ENCODE results near the gene PRDX3. TPM values are rescaled to one million over a fixed set of nuclear protein-coding genes. Genes with fewer than 3 reads are reported as not detected.
"Not testable (repeated sequence)": the region's sequence is repeated elsewhere in the genome, so short reads cannot be mapped to it uniquely, and the experiment has no call there.

Gene PRDX3
- total RNA-seq, 1 donor from 2014 or later = 110 TPM

DNA sequence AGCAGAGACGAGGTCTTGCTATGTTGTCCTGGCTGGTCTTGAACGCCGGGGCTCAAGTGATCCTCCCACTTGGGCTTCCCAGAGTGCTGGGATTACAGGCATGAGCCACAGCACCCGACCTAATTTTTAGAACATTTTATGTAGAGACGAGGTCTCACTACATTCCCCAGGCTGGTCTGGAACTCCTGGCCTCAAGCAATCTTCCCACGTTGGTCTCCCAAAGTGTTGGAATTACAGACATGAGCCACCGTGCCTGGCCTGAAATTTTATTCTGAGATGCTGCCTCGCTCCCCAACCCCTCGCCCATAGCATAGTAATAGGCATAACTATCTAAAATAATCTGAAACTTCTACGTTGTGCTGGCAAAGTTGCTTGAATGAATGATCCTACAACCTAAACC is 35.0 kb downstream of the PRDX3 start:
- TF ChIP-seq, protein P1, sequence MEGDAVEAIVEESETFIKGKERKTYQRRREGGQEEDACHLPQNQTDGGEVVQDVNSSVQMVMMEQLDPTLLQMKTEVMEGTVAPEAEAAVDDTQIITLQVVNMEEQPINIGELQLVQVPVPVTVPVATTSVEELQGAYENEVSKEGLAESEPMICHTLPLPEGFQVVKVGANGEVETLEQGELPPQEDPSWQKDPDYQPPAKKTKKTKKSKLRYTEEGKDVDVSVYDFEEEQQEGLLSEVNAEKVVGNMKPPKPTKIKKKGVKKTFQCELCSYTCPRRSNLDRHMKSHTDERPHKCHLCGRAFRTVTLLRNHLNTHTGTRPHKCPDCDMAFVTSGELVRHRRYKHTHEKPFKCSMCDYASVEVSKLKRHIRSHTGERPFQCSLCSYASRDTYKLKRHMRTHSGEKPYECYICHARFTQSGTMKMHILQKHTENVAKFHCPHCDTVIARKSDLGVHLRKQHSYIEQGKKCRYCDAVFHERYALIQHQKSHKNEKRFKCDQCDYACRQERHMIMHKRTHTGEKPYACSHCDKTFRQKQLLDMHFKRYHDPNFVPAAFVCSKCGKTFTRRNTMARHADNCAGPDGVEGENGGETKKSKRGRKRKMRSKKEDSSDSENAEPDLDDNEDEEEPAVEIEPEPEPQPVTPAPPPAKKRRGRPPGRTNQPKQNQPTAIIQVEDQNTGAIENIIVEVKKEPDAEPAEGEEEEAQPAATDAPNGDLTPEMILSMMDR (IDR thresholded peaks at IDR 0.05; ENCODE audit: insufficient read depth, low read length, severe bottlenecking) = no peak
- no peaks in the 10 kb centered on the region for H3K27me3 ChIP-seq (ENCODE audit: control insufficient read depth, insufficient read depth, low read length)
- FAIRE-seq (no peak), DNase-seq (ENCODE audit: low read depth) (no peak)
- peaks cover 7% of the 10 kb centered on the region for H3K36me3 ChIP-seq (ENCODE audit: control insufficient read depth, insufficient read depth, low read length)
- H3K4me3 ChIP-seq (ENCODE audit: low read depth, low read length) = no peak overlapping the region

DNA sequence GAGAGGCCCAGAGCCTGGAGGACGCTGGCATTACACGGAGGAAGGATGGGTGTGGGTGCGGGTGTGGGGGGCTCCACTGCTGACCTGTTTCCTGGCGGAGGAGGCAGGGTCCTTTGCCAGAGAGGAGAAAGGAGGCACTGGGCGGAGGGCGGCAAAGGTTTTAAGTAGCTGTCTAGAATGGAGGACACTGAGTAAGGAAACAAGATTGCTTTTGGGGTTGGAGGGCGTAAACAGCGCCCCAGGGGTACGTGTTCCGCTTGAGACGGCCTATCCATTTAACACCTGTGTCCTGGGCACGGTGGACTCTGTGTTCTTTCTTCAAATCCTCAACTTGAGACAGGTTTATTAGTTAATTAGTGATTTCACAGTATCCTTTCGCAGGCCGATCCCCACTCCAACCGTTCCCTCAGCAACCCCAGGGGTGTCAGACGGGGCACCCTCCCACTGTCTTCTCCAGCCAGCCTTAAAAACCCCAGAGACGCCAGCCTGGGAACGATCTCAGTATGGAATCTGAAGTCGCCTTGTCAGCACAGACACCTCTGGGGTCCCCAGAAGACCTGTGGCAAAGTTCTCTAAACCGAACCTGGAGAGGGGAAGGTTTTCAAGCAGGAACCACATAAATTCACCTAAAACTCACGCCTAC is 37.9 kb downstream of the PRDX3 start:
- FAIRE-seq = no peak

DNA sequence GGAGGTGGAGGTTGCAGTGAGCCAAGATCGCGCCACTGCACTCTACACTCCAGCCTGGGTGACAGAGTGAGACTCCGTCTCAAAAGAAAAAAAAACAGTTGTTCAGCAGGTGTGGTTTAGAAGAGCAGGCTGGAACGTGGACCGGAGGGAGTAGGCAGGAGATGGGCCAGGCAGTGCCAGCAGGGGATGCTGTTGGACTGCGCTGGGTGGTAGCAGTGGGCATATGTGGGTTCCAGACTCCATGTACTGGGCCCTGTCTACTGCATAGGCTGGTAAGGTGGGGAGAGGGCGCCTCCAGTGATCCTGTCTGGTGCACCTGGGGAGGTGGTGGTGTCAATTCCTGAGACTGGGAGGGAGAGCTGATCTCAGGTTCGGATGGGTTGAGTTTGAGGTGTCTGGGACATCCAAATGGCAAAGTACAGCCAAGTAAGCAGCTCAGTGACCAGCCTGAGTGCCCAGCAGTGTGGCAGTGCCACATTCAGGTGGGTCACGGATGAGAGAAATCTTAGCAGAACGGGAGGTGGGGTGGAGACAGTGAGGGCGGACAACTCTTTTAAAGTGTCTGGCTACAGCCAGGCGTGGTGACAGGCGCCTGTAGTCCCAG is 39.0 kb downstream of the PRDX3 start:
- no peaks in the 10 kb centered on the region for H3K27me3 ChIP-seq (ENCODE audit: control insufficient read depth, insufficient read depth, low read length)
- no peak overlapping the region for H3K4me3 ChIP-seq (ENCODE audit: low read depth, low read length)
- DNase-seq (ENCODE audit: low read depth) (peak; percentile 41), FAIRE-seq (no peak)
- peaks cover 2% of the 10 kb centered on the region for H3K36me3 ChIP-seq (ENCODE audit: control insufficient read depth, insufficient read depth, low read length)
- TF ChIP-seq, protein P1 (IDR thresholded peaks at IDR 0.05; ENCODE audit: insufficient read depth, low read length, severe bottlenecking) = peak; percentile 79

More for the DNA sequence above, 37.9 kb downstream of the PRDX3 start:
- TF ChIP-seq, protein P1 (IDR thresholded peaks at IDR 0.05; ENCODE audit: insufficient read depth, low read length, severe bottlenecking) = no peak
- Histone ChIP-seq H3K36me3 (ENCODE audit: control insufficient read depth, insufficient read depth, low read length) (peaks cover 2% of the 10 kb centered on the region), H3K27me3 (ENCODE audit: control insufficient read depth, insufficient read depth, low read length) (no peaks in the 10 kb centered on the region), H3K4me3 (ENCODE audit: low read depth, low read length) (no peak overlapping the region)
- DNase-seq (ENCODE audit: low read depth) = no peak

DNA sequence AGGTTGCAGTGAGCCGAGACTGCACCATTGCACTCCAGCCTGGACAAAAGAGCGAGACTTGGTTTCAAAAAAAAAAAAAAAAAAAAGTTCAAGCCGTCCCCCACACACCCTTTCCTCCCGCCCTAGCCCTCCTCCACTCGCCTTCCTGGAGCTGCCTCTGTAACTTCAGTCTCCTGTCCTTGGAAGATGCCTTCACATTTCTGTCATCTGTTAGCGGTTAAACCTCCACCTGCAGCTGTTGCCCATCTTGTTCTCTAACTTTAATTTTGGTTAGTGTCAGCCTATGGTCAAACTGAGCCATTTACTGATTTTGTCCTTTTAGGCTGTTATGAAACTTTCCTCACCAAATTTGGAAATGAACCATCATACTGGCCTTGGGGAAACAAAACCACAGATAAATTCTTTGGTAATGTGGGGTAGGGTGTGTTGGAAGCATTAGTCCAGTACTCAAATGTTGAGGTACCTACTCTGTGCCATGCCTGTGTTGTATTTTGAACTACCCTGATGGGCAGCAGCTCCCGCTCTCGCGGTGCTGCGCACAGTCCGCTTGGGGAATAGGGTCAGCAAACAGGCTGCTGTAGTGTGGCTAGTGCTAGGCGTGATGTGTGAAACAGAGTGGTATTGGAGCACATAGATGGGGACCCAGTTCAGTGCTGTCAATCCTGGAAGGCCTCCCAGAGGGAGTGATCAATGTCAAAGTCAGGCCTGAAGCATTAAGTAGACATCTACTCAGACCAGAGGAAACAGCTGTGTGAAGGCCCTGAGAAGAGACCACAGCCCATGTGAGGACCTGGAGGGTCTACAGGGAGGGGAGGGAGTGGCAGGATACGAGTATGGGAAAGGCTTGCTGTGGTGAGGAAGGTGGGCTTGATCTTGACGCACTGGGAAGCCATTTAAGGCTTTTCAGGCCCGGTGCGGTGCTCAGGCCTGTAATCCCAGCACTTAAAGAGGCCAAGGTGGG is 40.0 kb downstream of the PRDX3 start:
- DNase-seq (ENCODE audit: low read depth) = no peak
- H3K27me3 ChIP-seq (ENCODE audit: control insufficient read depth, insufficient read depth, low read length) = no peaks in the 10 kb centered on the region
- peaks cover 4% of the 10 kb centered on the region for H3K36me3 ChIP-seq (ENCODE audit: control insufficient read depth, insufficient read depth, low read length)
- FAIRE-seq = no peak
- no peak overlapping the region for H3K4me3 ChIP-seq (ENCODE audit: low read depth, low read length)
- TF ChIP-seq, protein P1 (IDR thresholded peaks at IDR 0.05; ENCODE audit: insufficient read depth, low read length, severe bottlenecking) = no peak

DNA sequence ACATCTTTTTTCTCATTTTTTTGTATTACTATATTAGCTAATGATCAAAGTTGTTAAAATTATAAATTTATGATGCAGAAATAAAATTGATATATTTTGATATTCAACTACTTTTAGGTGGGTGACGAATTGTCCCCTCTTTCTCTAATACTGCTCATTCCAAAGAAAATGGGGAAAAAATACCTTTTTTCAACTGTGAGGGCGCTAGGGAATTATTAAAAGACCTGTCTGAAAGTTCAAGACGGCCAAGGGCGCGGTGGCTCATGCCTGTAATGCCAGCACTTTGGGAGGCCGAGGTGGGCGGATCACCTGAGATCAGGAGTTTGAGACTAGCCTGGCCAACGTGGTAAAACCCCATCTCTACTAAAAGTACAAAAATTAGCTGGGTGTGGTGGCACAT is 40.7 kb downstream of the PRDX3 start:
- H3K27me3 ChIP-seq (ENCODE audit: control insufficient read depth, insufficient read depth, low read length); H3K36me3 ChIP-seq (ENCODE audit: control insufficient read depth, insufficient read depth, low read length); H3K4me3 ChIP-seq (ENCODE audit: low read depth, low read length); FAIRE-seq; DNase-seq (ENCODE audit: low read depth): not testable (repeated sequence)

DNA sequence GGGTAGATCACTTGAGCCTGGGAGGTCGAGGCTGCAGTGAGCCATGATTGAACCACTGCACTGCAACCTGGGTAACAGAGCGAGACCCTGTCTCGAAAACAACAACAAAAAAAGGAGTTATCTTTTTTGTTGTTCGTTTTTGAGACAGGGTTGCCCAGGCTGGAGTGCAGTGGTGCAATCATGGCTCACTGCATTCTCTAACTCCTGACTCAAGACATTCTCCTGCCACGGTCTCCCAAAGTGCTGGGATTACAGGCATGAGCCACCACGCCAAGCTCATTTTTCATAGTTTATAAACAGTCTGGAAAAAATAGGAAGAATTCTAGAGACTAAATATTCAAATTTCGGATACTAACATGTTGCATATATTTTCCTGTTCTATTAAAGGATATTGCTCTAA is 42.5 kb downstream of the PRDX3 start:
- TF ChIP-seq, protein P1 (IDR thresholded peaks at IDR 0.05; ENCODE audit: insufficient read depth, low read length, severe bottlenecking) = no peak
- FAIRE-seq = no peak
- Histone ChIP-seq H3K36me3 (ENCODE audit: control insufficient read depth, insufficient read depth, low read length) (peaks cover 12% of the 10 kb centered on the region), H3K27me3 (ENCODE audit: control insufficient read depth, insufficient read depth, low read length) (no peaks in the 10 kb centered on the region), H3K4me3 (ENCODE audit: low read depth, low read length) (no peak overlapping the region)
- DNase-seq (ENCODE audit: low read depth) = no peak

Data from bronchial epithelial cell (primary cell).